GM19099 (cell line): ENCODE measurements around the gene NAA10.

Experiments used
- POLR2A ChIP-seq: IDR thresholded peaks from 3 replicates; pipeline ENCODE4 v1.6.1; 2011; ENCODE audit warnings: low read depth; ENCODE audit not compliant: insufficient read length; ENCODE audit errors: extremely low read depth

Gene NAA10

DNA sequence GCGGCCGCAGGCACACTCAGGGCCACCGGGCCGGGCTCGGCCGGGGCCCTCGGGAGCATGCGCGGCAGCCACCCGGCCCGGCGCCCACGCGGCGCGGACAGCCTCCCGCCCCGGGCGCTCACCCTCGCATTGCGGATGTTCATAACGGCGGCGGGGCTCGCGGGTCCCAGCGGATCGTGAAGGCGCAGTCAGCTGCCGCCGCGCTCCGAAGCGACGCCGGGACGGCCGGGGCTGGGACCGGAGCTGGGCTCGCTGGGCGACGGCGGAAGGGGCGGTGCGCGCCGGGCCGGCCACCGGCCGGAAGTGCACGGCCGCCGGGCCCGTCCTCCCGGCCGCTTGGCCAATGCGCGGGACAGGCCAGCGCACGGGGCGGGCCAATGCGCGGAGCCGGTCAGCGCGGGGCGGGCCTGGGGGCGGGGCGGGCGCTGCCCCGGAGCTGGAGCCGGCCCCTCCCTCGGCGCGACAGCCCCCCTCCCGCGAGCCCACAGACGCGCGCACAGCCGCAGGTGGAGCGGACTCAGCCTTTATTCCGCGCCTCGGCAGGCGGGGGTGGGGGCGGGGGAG lies at the start of gene NAA10:
TSS of gene NAA10 (minus strand) at position 276 of the 564 bp plus-strand sequence. CDS start at position 143, 133 bp downstream.
- TF ChIP-seq POLR2A = peak; percentile 60

DNA sequence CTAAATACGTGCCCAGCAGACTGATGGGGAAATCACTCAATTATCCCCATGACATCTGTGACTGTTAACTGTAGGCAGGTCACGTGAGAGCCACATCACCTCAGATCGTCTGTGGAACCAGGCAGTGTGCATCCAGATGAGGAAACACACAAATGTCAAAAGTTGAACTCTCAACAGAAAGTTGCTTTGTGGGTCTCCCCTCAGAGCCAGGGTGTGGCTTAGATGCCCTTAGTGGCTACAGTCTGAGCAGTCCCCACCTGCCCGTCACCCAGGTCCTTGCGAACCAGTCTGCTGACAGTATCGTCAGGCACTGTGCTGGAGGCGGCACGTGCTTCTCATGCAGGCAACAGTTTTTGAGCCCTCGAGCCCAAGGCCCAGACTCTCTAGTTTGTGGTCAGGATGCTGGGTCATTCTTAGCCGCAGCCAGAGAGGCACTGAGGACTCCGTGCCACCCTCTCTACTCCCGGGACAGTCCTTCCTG lies 48.5 kb upstream of the NAA10 start:
- TF ChIP-seq POLR2A = no peak

DNA sequence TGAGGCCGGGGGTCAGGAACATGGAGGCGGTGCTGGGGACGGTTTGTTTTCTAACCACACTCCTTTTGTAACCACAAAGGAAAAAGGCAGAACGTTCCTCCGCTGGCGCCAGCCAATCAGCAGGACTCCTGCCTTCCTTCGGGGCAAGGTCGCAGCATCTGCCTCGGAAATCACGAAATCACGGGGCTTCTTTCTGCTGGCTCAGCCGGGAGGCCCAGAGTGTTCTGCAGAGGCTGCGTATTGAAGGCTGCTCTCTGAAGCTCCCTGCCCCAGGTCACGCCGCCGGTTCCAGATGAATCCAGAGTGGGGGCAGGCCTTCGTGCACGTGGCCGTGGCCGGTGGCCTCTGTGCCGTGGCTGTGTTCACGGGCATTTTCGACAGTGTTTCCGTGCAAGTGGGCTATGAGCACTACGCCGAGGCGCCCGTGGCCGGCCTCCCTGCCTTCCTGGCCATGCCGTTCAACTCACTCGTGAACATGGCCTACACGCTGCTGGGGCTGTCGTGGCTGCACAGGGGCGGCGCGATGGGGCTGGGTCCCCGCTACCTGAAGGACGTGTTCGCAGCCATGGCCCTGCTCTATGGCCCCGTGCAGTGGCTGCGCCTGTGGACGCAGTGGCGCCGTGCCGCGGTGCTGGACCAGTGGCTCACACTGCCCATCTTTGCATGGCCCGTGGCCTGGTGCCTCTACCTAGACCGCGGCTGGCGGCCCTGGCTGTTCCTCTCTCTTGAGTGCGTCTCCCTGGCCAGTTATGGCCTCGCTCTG lies 47.1 kb upstream of the NAA10 start:
- no peak for TF ChIP-seq POLR2A

DNA sequence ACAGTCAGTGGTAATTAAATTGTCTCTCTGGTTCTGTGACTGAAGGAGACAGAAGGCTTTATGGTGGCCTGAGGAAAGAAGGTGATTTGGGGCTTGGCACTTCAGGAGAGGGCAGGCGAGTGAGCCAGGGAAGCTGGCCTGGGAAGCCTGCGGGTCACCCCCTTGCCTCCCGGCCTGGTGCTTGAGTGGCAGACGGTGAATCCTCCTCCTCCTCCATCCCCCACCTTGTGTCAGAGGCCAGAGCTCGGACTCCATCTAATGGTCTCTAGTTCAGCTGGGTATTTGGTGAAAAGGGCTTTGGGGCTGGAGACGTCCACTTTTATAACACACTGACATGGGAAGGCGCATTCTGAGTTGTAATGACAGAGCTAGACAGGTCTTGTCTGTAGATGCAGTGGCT lies 46.4 kb upstream of the NAA10 start:
- no peak for TF ChIP-seq POLR2A

DNA sequence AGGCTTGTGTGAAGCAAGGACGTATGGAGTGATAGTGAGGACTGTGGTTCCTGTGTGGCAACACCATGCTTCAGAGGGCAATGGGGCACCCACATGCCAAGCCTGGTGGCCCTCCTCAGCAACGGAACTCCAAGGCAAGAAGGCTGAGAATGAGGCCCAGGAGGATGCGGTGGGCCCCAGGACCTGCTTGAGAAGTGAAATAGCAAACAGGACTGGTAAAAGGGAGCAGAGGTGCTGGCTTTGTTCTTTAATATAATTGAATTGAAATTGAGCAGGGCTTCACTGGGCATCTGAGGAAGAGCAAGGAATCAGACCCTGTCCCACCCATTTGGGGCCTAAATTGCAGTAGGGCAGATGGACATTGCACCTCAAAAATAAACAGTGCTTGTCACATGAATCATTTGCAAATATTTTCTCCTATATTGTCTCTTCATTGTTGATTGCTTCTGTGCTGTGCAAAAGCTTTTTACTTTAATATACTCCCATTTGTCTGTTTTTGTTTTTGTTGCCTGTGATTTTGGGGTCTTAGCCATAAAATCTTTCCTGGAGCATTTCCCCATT lies 40.0 kb upstream of the NAA10 start:
- TF ChIP-seq POLR2A = no peak

DNA sequence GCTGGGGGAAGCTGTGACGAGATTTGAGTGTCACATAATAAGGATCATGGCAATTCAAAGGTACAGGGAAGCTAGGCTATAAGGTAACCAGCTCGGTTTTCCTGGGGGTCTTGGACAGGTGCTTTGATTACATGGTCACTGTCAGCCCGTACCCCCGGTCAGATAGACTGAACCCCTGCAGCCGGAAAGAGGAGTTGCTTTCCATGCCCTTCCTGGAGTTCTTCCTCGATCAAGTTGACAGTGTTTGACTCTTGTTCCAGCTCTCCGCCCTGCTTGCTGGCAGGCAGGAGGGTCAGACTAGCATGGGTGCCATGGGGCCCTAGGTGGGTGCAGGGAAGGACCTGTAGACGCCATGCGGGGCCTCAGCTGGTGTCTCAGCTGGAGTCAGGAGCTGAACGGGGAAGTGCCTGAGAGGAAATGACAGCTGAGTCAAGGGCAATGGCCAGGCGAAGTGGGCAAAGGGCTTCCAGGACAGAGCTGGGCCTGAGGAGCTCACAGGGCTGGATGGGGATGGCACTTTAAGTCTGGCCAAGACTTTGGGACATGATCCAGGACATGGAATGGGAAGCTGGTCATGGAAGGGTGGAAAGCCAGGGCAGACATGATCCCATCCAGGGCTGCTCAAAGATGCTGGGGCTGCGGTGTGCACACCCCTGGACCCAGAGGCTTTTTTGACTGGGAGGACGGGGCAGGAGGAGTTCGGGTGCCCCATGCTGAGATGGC lies 39.3 kb upstream of the NAA10 start:
- no peak for TF ChIP-seq POLR2A

DNA sequence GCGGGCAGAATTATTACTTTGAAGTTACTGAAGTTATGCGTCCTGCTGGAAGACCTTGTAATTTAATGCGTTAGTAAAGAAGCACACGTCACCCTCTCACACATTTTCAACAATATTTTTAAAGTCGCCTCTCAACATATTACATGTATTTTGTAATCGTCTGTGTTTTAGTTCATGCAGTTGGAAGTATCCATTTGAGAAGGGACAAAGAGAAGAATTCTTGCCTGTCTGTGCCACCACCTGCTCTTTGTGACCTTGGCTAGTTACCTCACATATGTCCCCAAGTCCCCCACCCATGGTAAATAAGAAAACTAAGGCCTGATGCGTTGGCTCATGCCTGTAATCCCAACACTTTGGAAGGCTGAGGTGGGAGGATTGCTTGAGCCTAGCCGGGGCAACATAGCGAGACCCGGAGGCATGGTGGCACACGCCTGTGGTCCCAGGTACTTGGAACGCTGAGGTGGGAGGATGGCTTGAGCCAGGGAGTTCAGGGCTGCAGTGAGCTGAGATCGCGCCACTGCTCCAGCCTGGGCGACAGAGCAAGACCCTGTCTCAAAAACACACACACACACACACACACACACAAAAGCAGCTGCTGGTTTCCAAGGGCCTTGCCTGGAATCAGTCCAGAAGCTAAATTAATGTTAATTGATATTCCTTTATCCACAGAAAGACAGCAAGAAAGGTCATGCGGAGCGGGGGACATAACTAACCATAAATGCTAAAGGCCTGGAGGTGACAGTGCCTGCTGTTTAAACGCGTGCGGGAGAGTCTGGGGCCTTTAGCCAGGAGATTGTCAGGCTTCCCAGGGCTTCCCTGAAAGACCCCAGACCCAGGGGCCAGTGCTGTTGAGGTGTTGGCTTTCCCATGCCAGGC lies 38.5 kb upstream of the NAA10 start:
- no peak for TF ChIP-seq POLR2A

DNA sequence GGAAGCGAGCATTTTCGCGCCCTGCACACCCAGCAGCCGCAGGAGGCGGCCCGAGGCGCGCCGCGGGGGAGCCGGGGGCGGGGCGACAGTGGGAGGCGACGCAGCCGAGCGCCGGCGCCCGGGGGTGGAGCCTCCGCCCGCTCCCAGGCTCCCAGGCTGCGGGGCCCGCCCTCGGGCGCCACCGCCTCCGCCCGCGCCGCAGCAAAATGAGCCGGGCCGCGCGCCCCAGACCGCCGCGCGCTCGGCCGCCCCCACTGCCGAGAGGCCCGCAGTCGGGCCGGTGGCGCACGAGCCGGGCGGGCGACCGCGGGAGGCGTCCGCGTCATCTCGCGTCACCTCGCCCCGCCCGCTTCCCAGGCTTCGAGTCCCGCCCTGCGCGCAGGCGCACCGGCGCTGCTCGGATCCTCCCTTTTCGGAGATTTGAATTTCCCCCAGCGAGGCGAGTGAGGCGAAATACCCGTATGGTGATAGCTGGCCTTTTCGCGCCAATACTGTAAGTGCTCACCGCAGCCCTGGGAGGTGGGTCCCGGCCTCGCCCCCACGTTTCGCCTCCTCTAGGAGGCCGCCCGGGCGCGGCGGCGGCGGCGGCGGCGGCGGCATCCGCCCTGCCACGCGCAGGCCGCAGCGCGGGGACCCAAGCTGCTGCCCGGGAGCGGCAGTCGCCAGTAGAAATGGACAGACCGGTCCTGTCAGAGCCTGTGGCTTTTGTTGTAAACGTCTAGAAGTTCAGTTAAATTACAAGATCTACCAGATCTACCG lies 37.7 kb upstream of the NAA10 start, which contains the start of gene TMEM187:
TSS of gene TMEM187 (plus strand) at position 387 of the 759 bp plus-strand sequence. CDS start 9,309 bp downstream, outside the sequence.
- peak; percentile 67 for TF ChIP-seq POLR2A

DNA sequence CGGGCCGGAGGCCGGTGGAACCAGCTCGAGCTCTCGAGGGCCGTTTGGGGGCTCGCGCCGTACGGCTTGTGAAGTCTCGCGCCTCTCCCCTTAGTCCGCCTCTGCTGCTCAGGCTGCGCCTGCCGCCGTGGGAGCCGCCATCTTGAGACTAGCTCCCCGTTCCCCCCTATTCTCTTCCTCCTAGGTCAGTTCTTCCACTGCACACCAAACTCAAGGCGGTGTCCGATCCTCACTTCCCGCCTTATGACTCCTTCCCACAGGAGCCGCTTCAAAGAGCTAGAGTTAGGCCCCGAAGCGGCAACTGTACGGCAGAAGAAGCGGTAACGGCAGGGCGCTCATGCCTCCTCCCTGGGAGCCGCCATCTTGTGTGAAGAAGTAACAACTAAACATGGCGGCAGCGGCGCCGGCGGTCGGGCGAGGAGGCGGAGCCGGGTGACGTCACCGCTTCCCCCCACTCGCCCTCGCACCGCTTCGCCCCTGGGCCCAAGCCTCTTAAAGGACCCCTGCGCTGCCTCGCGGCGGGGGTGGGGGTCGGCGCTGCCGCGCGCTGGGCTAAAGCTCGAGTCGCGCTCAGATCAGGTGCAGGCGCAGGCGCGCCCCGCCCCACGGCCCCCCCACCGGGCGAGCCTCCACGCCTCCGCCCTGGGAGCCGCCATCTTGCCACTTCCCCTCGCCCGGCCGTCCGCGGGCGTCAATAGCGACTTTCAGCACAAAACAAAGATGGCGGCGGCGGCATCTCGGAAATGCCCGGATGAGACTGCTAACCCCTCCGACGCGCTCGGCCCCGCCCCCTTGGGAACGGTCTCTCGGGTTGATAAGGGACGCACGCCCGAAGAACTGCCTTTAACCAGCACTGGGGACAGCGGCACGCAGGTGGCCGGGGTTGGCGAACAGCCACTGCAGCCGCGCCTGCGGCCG lies 36.9 kb upstream of the NAA10 start, which contains the start of gene HCFC1:
TSS of gene HCFC1 (minus strand) at position 369 of the 918 bp plus-strand sequence. CDS start 978 bp downstream, outside the sequence.
- TF ChIP-seq POLR2A = peak; percentile 64

DNA sequence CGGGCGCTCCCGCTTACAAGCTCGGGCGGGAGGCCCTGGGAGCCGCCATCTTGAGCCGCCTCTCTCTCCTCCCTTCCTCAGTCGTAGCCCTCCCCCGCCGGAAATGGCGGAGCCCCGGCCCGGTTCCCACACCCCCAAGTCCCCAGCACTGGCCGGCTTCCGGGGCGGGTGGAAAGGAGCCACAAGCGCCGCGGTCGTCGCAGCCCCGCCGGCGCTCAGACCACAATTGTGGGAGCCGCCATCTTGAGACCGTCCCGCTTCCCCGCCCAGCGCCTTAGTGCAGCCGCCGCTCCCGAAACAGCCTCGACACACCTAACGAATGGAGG lies 36.2 kb upstream of the NAA10 start:
- TF ChIP-seq POLR2A = no peak

DNA sequence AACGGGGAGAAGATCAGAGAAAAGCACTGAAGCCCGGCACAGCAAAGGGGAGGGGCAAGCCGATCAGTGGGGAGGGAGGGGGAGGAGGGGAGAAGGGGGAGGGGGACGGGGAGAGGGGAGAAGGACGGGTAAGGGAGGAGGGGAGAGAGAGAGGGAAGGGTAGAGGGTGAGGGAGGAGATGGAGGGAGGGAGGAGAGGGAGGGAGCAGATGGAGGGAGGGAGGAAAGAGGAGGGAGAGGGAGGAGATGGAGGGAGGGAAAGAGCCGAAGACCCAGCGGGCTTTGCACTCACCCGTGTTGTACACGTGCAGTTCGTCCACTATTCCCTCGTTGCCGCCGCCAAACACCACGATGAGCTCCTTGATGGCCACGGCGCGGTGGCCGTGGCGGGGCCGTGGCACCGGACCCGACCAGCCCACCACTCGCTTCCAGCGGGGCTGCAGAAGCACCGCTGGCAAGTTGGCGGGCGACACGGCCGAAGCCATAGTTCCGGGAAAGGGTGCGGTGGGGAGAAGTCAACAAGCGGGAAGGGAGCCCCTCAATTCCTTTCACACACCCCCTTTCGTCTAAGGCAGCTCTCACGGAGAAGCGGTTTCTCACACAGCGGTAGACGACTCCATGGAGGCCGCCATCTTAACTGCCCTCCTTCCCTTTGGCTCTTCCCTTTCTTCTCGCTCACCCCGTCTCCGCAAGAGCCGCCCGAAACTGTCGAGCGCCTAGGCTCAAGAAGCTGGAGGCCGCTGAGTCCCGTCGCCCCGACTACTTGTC lies 35.7 kb upstream of the NAA10 start:
- no peak for TF ChIP-seq POLR2A

DNA sequence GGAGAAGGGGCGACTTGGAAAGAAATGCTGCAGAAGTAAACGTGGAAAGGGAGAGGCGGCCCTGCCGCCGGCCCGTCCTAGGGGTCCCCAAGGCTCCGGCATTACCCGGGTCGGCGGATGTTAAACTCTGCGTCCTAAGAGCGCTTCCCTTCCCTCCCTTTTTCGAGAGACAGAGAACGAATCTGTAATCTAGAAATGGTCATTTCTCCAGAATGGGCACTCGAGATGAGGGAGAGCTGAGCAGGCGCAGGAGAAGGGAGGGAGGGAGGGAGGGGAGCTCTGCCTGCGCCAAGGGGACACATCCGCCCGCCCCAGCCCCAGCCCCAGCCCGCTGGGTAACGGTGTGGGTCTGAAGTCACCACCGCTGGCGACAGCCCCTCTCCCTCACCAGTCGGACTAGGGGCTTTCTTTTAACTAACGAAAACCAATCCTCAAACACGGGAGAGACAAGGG lies 35.1 kb upstream of the NAA10 start:
- no peak for TF ChIP-seq POLR2A
